Activated T-cell treated with anti-CD3 and anti-CD28 coated beads, Interleukin-2, amount 50 U/mL, for 72 hours (primary cell): ENCODE data around the gene PTPRT. TPM values are rescaled to one million over a fixed set of nuclear protein-coding genes. Genes with fewer than 3 reads are reported as not detected.

Source experiments
- ATAC-seq, 2 donors: fragments of 150-1000 bp; cut with Tn5 transposase; replicated peaks in 1 of 2; 2 replicates each; pipeline ENCODE4 v1.10.0; 2021; ENCODE audit warnings: moderate library complexity in 2 of 2, mild to moderate bottlenecking in 1 of 2
- DNase-seq, 2 donors: peaks; one replicate each; pipeline ENCODE4 v3.0.0; 2021 to 2022; ENCODE audit warnings: mixed read lengths in 1 of 2
- H3K27ac Mint-ChIP-seq: one replicate; pipeline ENCODE4 v1.8.0; 2022; ENCODE audit warnings: mild to moderate bottlenecking, moderate library complexity, mixed read lengths
- H3K27me3 Mint-ChIP-seq: one replicate; pipeline ENCODE4 v1.8.0; 2022; ENCODE audit warnings: low read depth, mixed read lengths
- H3K36me3 Mint-ChIP-seq, 2 donors: one replicate each; pipeline ENCODE4 v1.8.0; 2022; ENCODE audit warnings: mixed read lengths in 2 of 2, mild to moderate bottlenecking in 1 of 2; ENCODE audit not compliant: insufficient read depth in 2 of 2
- H3K4me1 Mint-ChIP-seq: one replicate; pipeline ENCODE4 v1.8.0; 2022; ENCODE audit warnings: low read depth, mixed read lengths
- H3K4me3 Mint-ChIP-seq, 2 donors: one replicate each; pipeline ENCODE4 v1.8.0; 2022; ENCODE audit warnings: mild to moderate bottlenecking in 2 of 2, mixed read lengths in 2 of 2, moderate library complexity in 2 of 2
- H3K9me3 Mint-ChIP-seq, 2 donors: one replicate each; pipeline ENCODE4 v1.8.0; 2022; ENCODE audit warnings: mixed read lengths in 2 of 2
- total RNA-seq, 2 donors: library from RNA; stranded (reverse); gene quantifications; one replicate each; pipeline ENCODE4 v1.2.3, GENCODE V29; 2022

The PTPRT gene
- total RNA-seq, 2 donors from 2014 or later, result not detected

- ATAC-seq (no peak), DNase-seq (no peak)
- Mint-ChIP-seq H3K27ac (no peak overlapping the region), H3K4me1 (no peaks in the 10 kb centered on the region), H3K36me3 (no peaks in the 10 kb centered on the region), H3K4me3 (no peak overlapping the region), H3K27me3 (peaks cover 12% of the 10 kb centered on the region), H3K9me3 (no peaks in the 10 kb centered on the region)
These were observed 4.4 kb upstream of the PTPRT start for GRCh38 chr20:43194137-43194536.

- DNase-seq (no peak), ATAC-seq (no peak)
- Mint-ChIP-seq H3K4me1 (peaks cover under 1% of the 10 kb centered on the region), H3K27ac (no peak overlapping the region), H3K36me3 (no peaks in the 10 kb centered on the region), H3K9me3 (no peaks in the 10 kb centered on the region), H3K27me3 (peaks cover 19% of the 10 kb centered on the region), H3K4me3 (no peak overlapping the region)
These were observed 3.7 kb upstream of the PTPRT start for GRCh38 chr20:43193443-43193842.

GRCh38 chr20:43191946-43192863 is 2.5 kb upstream of the PTPRT start:
- no peaks in the 10 kb centered on the region for H3K36me3 Mint-ChIP-seq
- peaks cover 11% of the 10 kb centered on the region for H3K4me1 Mint-ChIP-seq
- no peak overlapping the region for H3K4me3 Mint-ChIP-seq
- peak; percentile 18 to 25 for DNase-seq
- ATAC-seq, result peak in 1 of 2 donors; percentile 38
- no peaks in the 10 kb centered on the region for H3K9me3 Mint-ChIP-seq
- H3K27ac Mint-ChIP-seq, result no peak overlapping the region
- peaks cover 31% of the 10 kb centered on the region for H3K27me3 Mint-ChIP-seq

- H3K4me1 Mint-ChIP-seq, result peaks cover 11% of the 10 kb centered on the region
- no peak for ATAC-seq
These were observed 1.4 kb upstream of the PTPRT start for GRCh38 chr20:43191143-43191542.

GRCh38 chr20:43190332-43190953 is 737 bp upstream of the PTPRT start:
- H3K4me3 Mint-ChIP-seq, result no peak overlapping the region
- H3K36me3 Mint-ChIP-seq, result no peaks in the 10 kb centered on the region
- peaks cover 31% of the 10 kb centered on the region for H3K27me3 Mint-ChIP-seq
- H3K9me3 Mint-ChIP-seq, result no peaks in the 10 kb centered on the region
- ATAC-seq (no peak), DNase-seq (no peak)
- no peak overlapping the region for H3K27ac Mint-ChIP-seq
- peaks cover 11% of the 10 kb centered on the region for H3K4me1 Mint-ChIP-seq

More at GRCh38 chr20:43191143-43191542, 1.4 kb upstream of the PTPRT start:
- H3K4me3 Mint-ChIP-seq, result no peak overlapping the region
- no peaks in the 10 kb centered on the region for H3K9me3 Mint-ChIP-seq
- DNase-seq, result no peak
- peaks cover 31% of the 10 kb centered on the region for H3K27me3 Mint-ChIP-seq
- H3K27ac Mint-ChIP-seq, result no peak overlapping the region
- H3K36me3 Mint-ChIP-seq, result no peaks in the 10 kb centered on the region

- ATAC-seq (no peak), DNase-seq (no peak)
- Mint-ChIP-seq H3K9me3 (no peaks in the 10 kb centered on the region), H3K27me3 (peaks cover 31% of the 10 kb centered on the region), H3K4me1 (peaks cover 11% of the 10 kb centered on the region), H3K4me3 (no peak overlapping the region), H3K36me3 (no peaks in the 10 kb centered on the region), H3K27ac (no peak overlapping the region)
These were observed 699 bp downstream of the PTPRT start for GRCh38 chr20:43188861-43189553.

- Mint-ChIP-seq H3K36me3 (no peaks in the 10 kb centered on the region), H3K4me3 (no peak overlapping the region), H3K9me3 (no peaks in the 10 kb centered on the region), H3K4me1 (peaks cover 11% of the 10 kb centered on the region), H3K27ac (no peak overlapping the region), H3K27me3 (peaks cover 31% of the 10 kb centered on the region)
- no peak for DNase-seq
- ATAC-seq, result no peak
These were observed 1.5 kb downstream of the PTPRT start for GRCh38 chr20:43188234-43188653.

GRCh38 chr20:43187476-43188233 is 2.1 kb downstream of the PTPRT start:
- ATAC-seq (no peak), DNase-seq (peak; percentile 53 to 79)
- Mint-ChIP-seq H3K27me3 (peaks cover 36% of the 10 kb centered on the region), H3K9me3 (no peaks in the 10 kb centered on the region), H3K27ac (no peak overlapping the region), H3K4me3 (no peak overlapping the region), H3K4me1 (peaks cover 11% of the 10 kb centered on the region), H3K36me3 (no peaks in the 10 kb centered on the region)

GRCh38 chr20:43186312-43186711 is 3.4 kb downstream of the PTPRT start:
- Mint-ChIP-seq H3K9me3 (no peaks in the 10 kb centered on the region), H3K4me3 (no peak overlapping the region), H3K27ac (no peak overlapping the region), H3K36me3 (no peaks in the 10 kb centered on the region), H3K27me3 (peaks cover 38% of the 10 kb centered on the region), H3K4me1 (peaks cover 11% of the 10 kb centered on the region)
- no peak for ATAC-seq
- no peak for DNase-seq

- ATAC-seq (no peak), DNase-seq (no peak)
- Mint-ChIP-seq H3K4me1 (peaks cover 11% of the 10 kb centered on the region), H3K9me3 (no peaks in the 10 kb centered on the region), H3K36me3 (no peaks in the 10 kb centered on the region), H3K4me3 (no peak overlapping the region), H3K27me3 (peaks cover 34% of the 10 kb centered on the region), H3K27ac (no peak overlapping the region)
These were observed 3.8 kb downstream of the PTPRT start for GRCh38 chr20:43185901-43186300.

- Mint-ChIP-seq H3K4me3 (no peak overlapping the region), H3K9me3 (no peaks in the 10 kb centered on the region), H3K4me1 (peaks cover 11% of the 10 kb centered on the region), H3K36me3 (no peaks in the 10 kb centered on the region), H3K27me3 (peaks cover 22% of the 10 kb centered on the region), H3K27ac (no peak overlapping the region)
- DNase-seq (no peak), ATAC-seq (no peak)
These were observed 6.1 kb downstream of the PTPRT start for GRCh38 chr20:43183536-43184070.

- no peaks in the 10 kb centered on the region for H3K4me1 Mint-ChIP-seq
- H3K27me3 Mint-ChIP-seq, result peaks cover 13% of the 10 kb centered on the region
- no peak for DNase-seq
- ATAC-seq, result no peak
- H3K27ac Mint-ChIP-seq, result no peak overlapping the region
- H3K36me3 Mint-ChIP-seq, result no peaks in the 10 kb centered on the region
- no peaks in the 10 kb centered on the region for H3K9me3 Mint-ChIP-seq
- no peak overlapping the region for H3K4me3 Mint-ChIP-seq
These were observed 11.6 kb downstream of the PTPRT start for GRCh38 chr20:43178080-43178479.
